Activated T-helper 2 cell treated with anti-CD3 and anti-CD28 coated beads, Interferon-gamma antibody, Interleukin-2, Interleukin-4, amounts not matched to agents 10 μg/mL and 5 μg/mL and 100 μg/mL, durations not matched to agents 14 hours and 24 hours and 36 hours (primary cell): ENCODE results near the gene BCL3. TPM values are rescaled to one million over a fixed set of nuclear protein-coding genes. Genes with fewer than 3 reads are reported as not detected.

Experiments
- DNase-seq: peaks from one replicate; pipeline ENCODE4 v3.0.0; 2021; ENCODE audit warnings: low spot score
- H3K27ac Mint-ChIP-seq: one replicate; pipeline ENCODE4 v1.8.0; 2021; ENCODE audit warnings: mixed read lengths
- H3K27me3 Mint-ChIP-seq: one replicate; pipeline ENCODE4 v1.8.0; 2021; ENCODE audit warnings: low read depth, mixed read lengths
- H3K36me3 Mint-ChIP-seq: one replicate; pipeline ENCODE4 v1.8.0; 2021; ENCODE audit warnings: low read depth, mixed read lengths
- H3K4me1 Mint-ChIP-seq: one replicate; pipeline ENCODE4 v1.8.0; 2021; ENCODE audit warnings: low read depth, mixed read lengths
- H3K4me3 Mint-ChIP-seq: one replicate; pipeline ENCODE4 v1.8.0; 2021; ENCODE audit warnings: low read depth, mild to moderate bottlenecking, moderate library complexity, mixed read lengths
- H3K9me3 Mint-ChIP-seq: one replicate; pipeline ENCODE4 v1.8.0; 2021; ENCODE audit warnings: mixed read lengths
- intact Hi-C: fragments of 100-400 bp; cut with micrococcal nuclease; formaldehyde crosslinking; loops from one replicate; pipeline ENCODE4 v1.15.1; 2023
- total RNA-seq: library from RNA; stranded (reverse); gene quantifications from 2 replicates; pipeline ENCODE4 v1.2.3, GENCODE V29; 2022

Gene BCL3
- total RNA-seq, 1 donor from 2014 or later, result 85.2 TPM

- no peaks in the 10 kb centered on the region for H3K9me3 Mint-ChIP-seq
- DNase-seq, result no peak
- no peak overlapping the region for H3K27ac Mint-ChIP-seq
- no peaks in the 10 kb centered on the region for H3K36me3 Mint-ChIP-seq
- H3K4me1 Mint-ChIP-seq, result peaks cover 35% of the 10 kb centered on the region
- H3K27me3 Mint-ChIP-seq, result no peaks in the 10 kb centered on the region
- no peak overlapping the region for H3K4me3 Mint-ChIP-seq
- intact Hi-C loops, result no loop called here
Observed at GRCh38 chr19:44725684-44726083, 22.8 kb upstream of the BCL3 start.

- Mint-ChIP-seq H3K27me3 (no peaks in the 10 kb centered on the region), H3K4me3 (no peak overlapping the region), H3K9me3 (no peaks in the 10 kb centered on the region), H3K36me3 (no peaks in the 10 kb centered on the region), H3K27ac (no peak overlapping the region), H3K4me1 (peaks cover 35% of the 10 kb centered on the region)
- DNase-seq, result no peak
- intact Hi-C loops, result no loop called here
Observed at GRCh38 chr19:44726465-44726864, 22.0 kb upstream of the BCL3 start.

GRCh38 chr19:44728178-44728577 is 20.3 kb upstream of the BCL3 start:
- Mint-ChIP-seq H3K4me3 (no peak overlapping the region), H3K9me3 (no peaks in the 10 kb centered on the region), H3K27me3 (no peaks in the 10 kb centered on the region), H3K27ac (no peak overlapping the region), H3K36me3 (no peaks in the 10 kb centered on the region), H3K4me1 (peaks cover 21% of the 10 kb centered on the region)
- intact Hi-C loops, result no loop called here
- no peak for DNase-seq

- intact Hi-C loops, result no loop called here
- H3K27ac Mint-ChIP-seq, result no peak overlapping the region
- no peaks in the 10 kb centered on the region for H3K9me3 Mint-ChIP-seq
- H3K27me3 Mint-ChIP-seq, result no peaks in the 10 kb centered on the region
- DNase-seq, result no peak
- peaks cover 9% of the 10 kb centered on the region for H3K4me1 Mint-ChIP-seq
- H3K4me3 Mint-ChIP-seq, result no peak overlapping the region
- no peaks in the 10 kb centered on the region for H3K36me3 Mint-ChIP-seq
Observed at GRCh38 chr19:44729516-44730033, 18.9 kb upstream of the BCL3 start.

- no peaks in the 10 kb centered on the region for H3K36me3 Mint-ChIP-seq
- intact Hi-C loops, result no loop called here
- no peaks in the 10 kb centered on the region for H3K9me3 Mint-ChIP-seq
- no peaks in the 10 kb centered on the region for H3K27me3 Mint-ChIP-seq
- no peak for DNase-seq
- H3K27ac Mint-ChIP-seq, result no peak overlapping the region
- no peak overlapping the region for H3K4me3 Mint-ChIP-seq
- peaks cover 11% of the 10 kb centered on the region for H3K4me1 Mint-ChIP-seq
Observed at GRCh38 chr19:44731081-44731480, 17.4 kb upstream of the BCL3 start.

- intact Hi-C loops, result no loop called here
- Mint-ChIP-seq H3K27me3 (no peaks in the 10 kb centered on the region), H3K9me3 (no peaks in the 10 kb centered on the region), H3K36me3 (no peaks in the 10 kb centered on the region), H3K4me3 (no peak overlapping the region), H3K27ac (no peak overlapping the region), H3K4me1 (peaks cover 11% of the 10 kb centered on the region)
- no peak for DNase-seq
Observed at GRCh38 chr19:44731622-44732021, 16.9 kb upstream of the BCL3 start.

- Mint-ChIP-seq H3K36me3 (no peaks in the 10 kb centered on the region), H3K27me3 (peaks cover 1% of the 10 kb centered on the region), H3K27ac (no peak overlapping the region), H3K4me1 (peaks cover 16% of the 10 kb centered on the region), H3K4me3 (no peak overlapping the region), H3K9me3 (no peaks in the 10 kb centered on the region)
- DNase-seq, result no peak
- intact Hi-C loops, result no loop called here
Observed at GRCh38 chr19:44732235-44733014, 16.1 kb upstream of the BCL3 start.

GRCh38 chr19:44734357-44734756 is 14.2 kb upstream of the BCL3 start:
- no peaks in the 10 kb centered on the region for H3K36me3 Mint-ChIP-seq
- H3K4me3 Mint-ChIP-seq, result no peak overlapping the region
- H3K27me3 Mint-ChIP-seq, result peaks cover 1% of the 10 kb centered on the region
- H3K9me3 Mint-ChIP-seq, result no peaks in the 10 kb centered on the region
- H3K27ac Mint-ChIP-seq, result no peak overlapping the region
- no peak for DNase-seq
- peaks cover 13% of the 10 kb centered on the region for H3K4me1 Mint-ChIP-seq
- intact Hi-C loops, result no loop called here

GRCh38 chr19:44735011-44735410 is 13.5 kb upstream of the BCL3 start:
- Mint-ChIP-seq H3K27me3 (peaks cover 1% of the 10 kb centered on the region), H3K36me3 (no peaks in the 10 kb centered on the region), H3K4me1 (peaks cover 13% of the 10 kb centered on the region), H3K9me3 (no peaks in the 10 kb centered on the region), H3K27ac (no peak overlapping the region), H3K4me3 (no peak overlapping the region)
- intact Hi-C loops, result no loop called here
- DNase-seq, result no peak

GRCh38 chr19:44737238-44738071 is 11.1 kb upstream of the BCL3 start:
- Mint-ChIP-seq H3K4me1 (peaks cover 15% of the 10 kb centered on the region), H3K36me3 (no peaks in the 10 kb centered on the region), H3K4me3 (no peak overlapping the region), H3K27ac (no peak overlapping the region), H3K27me3 (peaks cover 1% of the 10 kb centered on the region), H3K9me3 (no peaks in the 10 kb centered on the region)
- DNase-seq, result no peak
- intact Hi-C loops, result no loop called here

GRCh38 chr19:44738136-44738535 is 10.4 kb upstream of the BCL3 start:
- peaks cover 15% of the 10 kb centered on the region for H3K4me1 Mint-ChIP-seq
- no peak overlapping the region for H3K27ac Mint-ChIP-seq

GRCh38 chr19:44738603-44739558 is 9.6 kb upstream of the BCL3 start:
- DNase-seq, result no peak
- Mint-ChIP-seq H3K27ac (no peak overlapping the region), H3K27me3 (peaks cover 1% of the 10 kb centered on the region), H3K4me1 (peaks cover 15% of the 10 kb centered on the region), H3K9me3 (no peaks in the 10 kb centered on the region), H3K36me3 (no peaks in the 10 kb centered on the region), H3K4me3 (no peak overlapping the region)
- intact Hi-C loops, result no loop called here

More at GRCh38 chr19:44738136-44738535, 10.4 kb upstream of the BCL3 start:
- intact Hi-C loops, result no loop called here
- H3K9me3 Mint-ChIP-seq, result no peaks in the 10 kb centered on the region
- DNase-seq, result no peak
- no peak overlapping the region for H3K4me3 Mint-ChIP-seq
- no peaks in the 10 kb centered on the region for H3K36me3 Mint-ChIP-seq
- H3K27me3 Mint-ChIP-seq, result peaks cover 1% of the 10 kb centered on the region
